GM18909 (cell line): Measurements from ENCODE around the gene SUMO4.

ENCODE experiments used
- ATAC-seq: cut with Tn5 transposase; IDR thresholded peaks from one replicate; pipeline ENCODE4 v1.9.1; 2021; ENCODE audit warnings: mild to moderate bottlenecking; ENCODE audit not compliant: unreplicated experiment, poor library complexity

Gene SUMO4

DNA sequence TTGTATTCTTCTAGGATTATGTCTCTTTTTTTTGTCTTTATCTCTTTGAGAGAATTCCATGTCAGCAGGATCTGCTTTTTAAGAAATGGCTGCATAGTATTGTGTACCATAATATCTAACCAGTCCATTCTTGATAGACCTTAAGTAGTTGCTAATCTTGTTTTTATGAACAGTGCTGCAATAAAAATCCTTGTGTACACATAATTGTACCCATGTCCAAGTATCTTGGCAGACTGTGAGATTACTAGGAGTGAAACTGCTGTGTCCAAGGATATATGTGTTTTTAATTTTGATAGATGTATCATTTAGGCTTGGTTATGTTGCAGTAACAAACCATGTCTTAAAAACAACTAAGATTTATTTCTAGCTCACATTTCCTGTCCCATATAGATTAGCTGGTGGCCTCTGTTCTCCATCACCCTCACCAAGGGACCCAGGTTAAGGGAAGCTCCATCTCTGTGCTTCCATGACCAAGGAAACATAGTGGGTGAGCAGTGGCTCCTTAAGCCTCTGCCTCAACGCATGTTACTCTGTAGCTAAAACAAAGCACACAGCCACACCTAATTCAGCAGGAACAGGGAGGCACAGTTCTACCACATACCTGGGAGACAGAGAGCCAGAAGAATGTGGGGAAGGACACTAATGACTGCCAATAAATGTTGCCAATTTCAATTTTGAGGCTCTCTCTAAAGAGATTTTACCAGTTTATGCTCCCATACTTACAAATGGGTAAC, 12.1 kb upstream of the SUMO4 start:
- no peak for ATAC-seq

- ATAC-seq, result no peak
Measured at GRCh38 chr6:149389509-149390297, 10.4 kb upstream of the SUMO4 start.

- no peak for ATAC-seq
Measured at GRCh38 chr6:149392093-149392492, 8.0 kb upstream of the SUMO4 start.

GRCh38 chr6:149392535-149392934, 7.5 kb upstream of the SUMO4 start:
- ATAC-seq, result no peak

GRCh38 chr6:149393002-149393679, 6.9 kb upstream of the SUMO4 start:
- no peak for ATAC-seq

GRCh38 chr6:149395185-149395584, 4.9 kb upstream of the SUMO4 start:
- ATAC-seq, result no peak

- no peak for ATAC-seq
Measured at GRCh38 chr6:149397384-149397783, 2.7 kb upstream of the SUMO4 start.

GRCh38 chr6:149403534-149403933, 3.5 kb downstream of the SUMO4 start:
- no peak for ATAC-seq

DNA sequence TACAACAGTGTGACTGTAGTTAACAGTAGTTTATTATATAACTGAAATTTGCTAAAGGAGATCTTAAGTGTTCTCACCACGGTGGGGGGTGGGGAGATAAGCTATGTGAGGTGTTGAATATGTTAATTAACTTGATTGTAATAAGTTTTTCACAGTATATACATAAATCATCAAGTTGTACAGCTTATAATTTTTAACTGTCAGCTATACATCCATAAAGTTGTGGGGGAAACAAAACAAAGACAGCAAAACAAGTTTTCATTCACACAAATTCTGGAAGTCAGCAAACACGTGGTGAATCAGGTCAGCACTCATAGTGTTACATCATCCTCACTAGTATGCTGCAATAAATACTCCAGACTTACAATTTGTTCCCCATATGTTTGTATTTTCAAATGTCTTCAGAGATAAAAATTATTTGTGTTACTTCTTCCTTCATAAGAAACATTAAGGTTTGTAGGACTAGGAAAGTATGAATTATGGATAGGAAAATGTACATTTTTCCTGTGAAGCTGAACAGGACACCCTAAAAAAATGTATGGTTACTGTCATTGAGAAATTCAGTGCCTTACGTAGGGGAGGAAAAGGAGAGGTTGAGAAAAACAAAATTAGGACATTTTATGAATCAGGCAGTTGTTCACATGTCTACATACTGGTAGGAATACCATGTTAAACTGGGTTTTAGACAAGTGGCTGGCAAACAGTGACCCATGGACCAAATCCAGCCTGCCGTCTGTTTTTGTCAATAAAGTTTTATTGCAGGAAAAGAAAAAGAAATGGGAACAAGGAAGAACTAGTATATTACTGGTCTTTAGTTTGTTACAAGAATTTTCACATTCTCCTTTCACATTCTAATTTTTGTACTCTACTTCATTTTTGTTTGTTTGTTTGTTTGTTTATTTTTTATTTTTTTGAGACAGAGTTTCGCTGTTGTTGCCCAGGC, 6.0 kb downstream of the SUMO4 start:
- ATAC-seq, result no peak

GRCh38 chr6:149409617-149410016, 9.6 kb downstream of the SUMO4 start:
- no peak for ATAC-seq

- no peak for ATAC-seq
Measured at GRCh38 chr6:149410557-149410956, 10.5 kb downstream of the SUMO4 start.

GRCh38 chr6:149414009-149414408, 13.9 kb downstream of the SUMO4 start:
- ATAC-seq, result no peak

GRCh38 chr6:149414821-149415220, 14.8 kb downstream of the SUMO4 start:
- no peak for ATAC-seq

- no peak for ATAC-seq
Measured at GRCh38 chr6:149419696-149420404, 19.8 kb downstream of the SUMO4 start.

DNA sequence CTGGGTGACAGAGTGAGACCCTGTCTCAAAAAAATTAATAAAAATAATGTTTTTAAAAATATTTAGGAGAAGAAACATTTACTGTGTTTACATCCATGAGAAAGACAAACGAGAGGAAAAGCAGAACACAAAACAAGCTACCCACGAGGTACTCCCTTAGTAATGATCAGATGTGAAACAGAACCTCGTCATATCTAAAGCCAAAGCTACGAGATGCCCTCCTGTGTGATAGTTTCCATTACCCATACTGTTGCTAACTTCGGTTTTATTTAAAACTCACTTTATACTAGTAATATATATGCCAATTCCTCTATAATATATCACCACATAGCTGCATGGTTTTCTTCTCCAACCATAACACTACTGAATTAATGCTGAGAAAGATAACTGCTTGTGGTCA, 21.1 kb downstream of the SUMO4 start:
- ATAC-seq, result no peak

GRCh38 chr6:149422581-149422980, 22.5 kb downstream of the SUMO4 start:
- ATAC-seq, result no peak

DNA sequence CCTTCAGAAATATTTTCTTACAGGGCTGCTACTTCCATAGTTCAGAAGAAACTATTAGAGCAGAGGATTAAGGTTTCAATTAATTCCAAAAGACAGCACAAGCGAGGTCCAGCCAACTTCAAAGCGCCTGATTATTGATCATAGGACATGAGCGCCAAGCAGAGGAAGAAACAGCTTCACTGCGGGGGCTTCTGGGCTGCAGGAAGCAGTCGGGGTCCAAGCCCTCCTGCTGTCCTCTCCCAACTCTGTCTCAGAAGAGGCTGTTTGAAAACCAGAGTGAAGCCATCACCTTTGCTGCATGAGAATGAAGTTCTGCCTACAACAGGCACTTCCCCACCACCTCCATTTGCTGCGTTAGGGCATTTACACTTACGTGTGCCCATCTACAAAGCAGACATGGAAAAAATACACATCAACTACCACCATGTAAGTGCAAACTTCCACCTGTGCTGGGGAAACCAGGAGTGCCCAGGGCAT, 23.9 kb downstream of the SUMO4 start:
- ATAC-seq, result no peak

- ATAC-seq, result no peak
Measured at GRCh38 chr6:149425224-149425623, 25.2 kb downstream of the SUMO4 start.

GRCh38 chr6:149425754-149426153, 25.7 kb downstream of the SUMO4 start:
- no peak for ATAC-seq
